Glutamatergic neuron (in vitro differentiated cells): ENCODE measurements around the gene ATF3. TPM values are rescaled to one million over a fixed set of nuclear protein-coding genes. Genes with fewer than 3 reads are reported as not detected.

ENCODE experiments used
- DNase-seq: peaks from one replicate; pipeline ENCODE4 v3.0.0; 2022
- H3K27ac Mint-ChIP-seq: one replicate; pipeline ENCODE4 v1.8.0; 2020; ENCODE audit warnings: mild to moderate bottlenecking, mixed read lengths, inconsistent platforms; ENCODE audit not compliant: unreplicated experiment
- H3K27me3 Mint-ChIP-seq: one replicate; pipeline ENCODE4 v1.8.0; 2020; ENCODE audit warnings: mild to moderate bottlenecking, moderate library complexity, mixed read lengths, inconsistent platforms; ENCODE audit not compliant: unreplicated experiment
- H3K36me3 Mint-ChIP-seq: one replicate; pipeline ENCODE4 v1.8.0; 2020; ENCODE audit warnings: mild to moderate bottlenecking, mixed read lengths, inconsistent platforms; ENCODE audit not compliant: unreplicated experiment
- H3K4me1 Mint-ChIP-seq: one replicate; pipeline ENCODE4 v1.8.0; 2020; ENCODE audit warnings: mild to moderate bottlenecking, low read depth, mixed read lengths, inconsistent platforms; ENCODE audit not compliant: unreplicated experiment
- H3K4me3 Mint-ChIP-seq: one replicate; pipeline ENCODE4 v1.8.0; 2020; ENCODE audit warnings: mild to moderate bottlenecking, mixed read lengths, inconsistent platforms; ENCODE audit not compliant: unreplicated experiment
- H3K9me3 Mint-ChIP-seq: one replicate; pipeline ENCODE4 v1.8.0; 2020; ENCODE audit warnings: mild to moderate bottlenecking, moderate library complexity, mixed read lengths, inconsistent platforms; ENCODE audit not compliant: unreplicated experiment
- total RNA-seq: library from RNA; stranded (reverse); fragmentation: NEBNext Ultra II Directional; extraction: Animal tissue kit (Norgen Biotek cat#: 25700); gene quantifications from one replicate; pipeline ENCODE4 v1.2.1, GENCODE V29; 2021; ENCODE audit not compliant: unreplicated experiment
- TF ChIP-seq, protein P1 (sequence below): fragments of 200-600 bp; sonication (generic); IDR thresholded peaks from one replicate; pipeline ENCODE4 v1.5.0; 2021; ENCODE audit not compliant: partially characterized antibody, unreplicated experiment

Gene ATF3
- total RNA-seq, 1 donor from 2014 or later, result 35.3 TPM

DNA sequence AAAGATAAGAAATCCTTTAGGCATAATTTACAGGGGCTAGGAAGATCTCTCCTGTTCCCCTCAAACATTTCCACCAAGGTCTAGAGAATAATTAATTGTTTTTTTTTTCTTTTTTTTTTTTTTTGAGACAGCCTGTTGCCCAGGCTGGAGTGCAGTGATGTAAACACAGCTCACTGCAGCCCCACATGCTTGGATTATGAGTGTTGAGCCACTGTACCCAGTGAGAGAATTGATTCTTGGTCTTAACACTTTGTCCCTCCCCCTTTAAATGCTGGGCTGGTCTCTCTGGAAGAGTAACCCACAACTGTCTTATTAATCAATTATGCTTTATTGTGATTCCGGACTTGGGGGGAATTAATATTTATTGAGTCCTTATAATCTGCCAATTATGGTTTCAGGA, 33.4 kb downstream of the ATF3 start:
- Mint-ChIP-seq H3K4me3 (no peak overlapping the region), H3K4me1 (peaks cover 16% of the 10 kb centered on the region), H3K9me3 (peaks cover 11% of the 10 kb centered on the region), H3K36me3 (peaks cover 5% of the 10 kb centered on the region), H3K27me3 (peaks cover 11% of the 10 kb centered on the region), H3K27ac (no peak overlapping the region)
- TF ChIP-seq, protein P1, sequence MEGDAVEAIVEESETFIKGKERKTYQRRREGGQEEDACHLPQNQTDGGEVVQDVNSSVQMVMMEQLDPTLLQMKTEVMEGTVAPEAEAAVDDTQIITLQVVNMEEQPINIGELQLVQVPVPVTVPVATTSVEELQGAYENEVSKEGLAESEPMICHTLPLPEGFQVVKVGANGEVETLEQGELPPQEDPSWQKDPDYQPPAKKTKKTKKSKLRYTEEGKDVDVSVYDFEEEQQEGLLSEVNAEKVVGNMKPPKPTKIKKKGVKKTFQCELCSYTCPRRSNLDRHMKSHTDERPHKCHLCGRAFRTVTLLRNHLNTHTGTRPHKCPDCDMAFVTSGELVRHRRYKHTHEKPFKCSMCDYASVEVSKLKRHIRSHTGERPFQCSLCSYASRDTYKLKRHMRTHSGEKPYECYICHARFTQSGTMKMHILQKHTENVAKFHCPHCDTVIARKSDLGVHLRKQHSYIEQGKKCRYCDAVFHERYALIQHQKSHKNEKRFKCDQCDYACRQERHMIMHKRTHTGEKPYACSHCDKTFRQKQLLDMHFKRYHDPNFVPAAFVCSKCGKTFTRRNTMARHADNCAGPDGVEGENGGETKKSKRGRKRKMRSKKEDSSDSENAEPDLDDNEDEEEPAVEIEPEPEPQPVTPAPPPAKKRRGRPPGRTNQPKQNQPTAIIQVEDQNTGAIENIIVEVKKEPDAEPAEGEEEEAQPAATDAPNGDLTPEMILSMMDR, result no peak
- no peak for DNase-seq

DNA sequence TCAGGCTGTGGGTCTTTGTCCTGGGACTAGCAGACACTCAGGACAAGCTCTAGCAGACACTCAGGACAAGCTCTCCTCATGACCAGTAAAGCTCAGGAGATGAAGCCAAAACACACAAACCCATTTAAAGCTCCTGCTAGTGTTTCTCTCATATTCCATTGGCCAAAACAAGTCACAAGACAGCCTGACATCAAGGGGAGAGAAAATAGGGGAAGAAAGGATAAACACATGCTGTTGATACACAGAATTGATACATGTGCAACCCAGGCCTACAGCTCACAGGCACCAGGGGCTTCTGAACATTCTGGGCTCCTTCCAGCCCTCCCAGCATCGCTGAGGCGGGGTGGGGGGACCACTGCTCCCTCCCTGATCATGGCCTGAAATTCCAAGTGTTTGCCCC, 35.3 kb downstream of the ATF3 start:
- TF ChIP-seq, protein P1, result no peak
- Mint-ChIP-seq H3K36me3 (peaks cover 5% of the 10 kb centered on the region), H3K27ac (no peak overlapping the region), H3K9me3 (peaks cover 11% of the 10 kb centered on the region), H3K27me3 (peaks cover 9% of the 10 kb centered on the region), H3K4me3 (no peak overlapping the region), H3K4me1 (peaks cover 13% of the 10 kb centered on the region)
- DNase-seq, result no peak

DNA sequence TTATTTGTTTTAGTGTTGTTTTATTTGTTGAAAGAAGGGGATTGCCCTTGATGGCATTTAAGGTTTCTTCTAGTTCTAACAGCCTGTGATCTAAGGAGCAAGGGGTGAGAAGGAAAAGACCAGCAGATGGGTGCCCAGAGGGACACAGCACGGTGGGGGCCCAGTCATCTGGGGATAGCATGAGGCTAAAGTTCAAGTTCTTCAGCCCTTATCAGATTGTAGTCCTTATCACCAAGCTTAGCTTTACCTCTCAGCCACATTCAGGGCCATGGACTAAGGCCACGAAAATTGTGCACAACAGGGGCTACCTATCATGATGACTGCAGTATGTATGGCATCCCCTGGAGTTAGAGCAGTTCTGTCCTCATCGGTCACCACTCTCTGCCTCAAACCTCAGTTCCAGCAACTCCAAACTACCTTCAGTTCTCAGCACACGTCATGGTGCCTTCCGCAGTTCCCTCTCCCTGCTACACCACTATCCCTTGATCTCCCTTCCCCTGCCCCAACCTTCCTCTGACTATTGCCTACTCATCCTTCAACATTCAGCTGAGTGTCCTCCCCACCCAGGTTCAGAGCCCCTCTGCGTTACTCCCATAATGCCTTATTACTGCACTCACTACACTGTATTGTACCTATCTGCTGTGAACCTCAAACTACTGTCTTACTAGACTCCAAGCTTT, 36.4 kb downstream of the ATF3 start:
- Mint-ChIP-seq H3K4me3 (no peak overlapping the region), H3K9me3 (peaks cover 11% of the 10 kb centered on the region), H3K36me3 (peaks cover 5% of the 10 kb centered on the region), H3K27me3 (peaks cover 6% of the 10 kb centered on the region), H3K4me1 (peaks cover 12% of the 10 kb centered on the region), H3K27ac (no peak overlapping the region)
- no peak for DNase-seq
- TF ChIP-seq, protein P1, result no peak

DNA sequence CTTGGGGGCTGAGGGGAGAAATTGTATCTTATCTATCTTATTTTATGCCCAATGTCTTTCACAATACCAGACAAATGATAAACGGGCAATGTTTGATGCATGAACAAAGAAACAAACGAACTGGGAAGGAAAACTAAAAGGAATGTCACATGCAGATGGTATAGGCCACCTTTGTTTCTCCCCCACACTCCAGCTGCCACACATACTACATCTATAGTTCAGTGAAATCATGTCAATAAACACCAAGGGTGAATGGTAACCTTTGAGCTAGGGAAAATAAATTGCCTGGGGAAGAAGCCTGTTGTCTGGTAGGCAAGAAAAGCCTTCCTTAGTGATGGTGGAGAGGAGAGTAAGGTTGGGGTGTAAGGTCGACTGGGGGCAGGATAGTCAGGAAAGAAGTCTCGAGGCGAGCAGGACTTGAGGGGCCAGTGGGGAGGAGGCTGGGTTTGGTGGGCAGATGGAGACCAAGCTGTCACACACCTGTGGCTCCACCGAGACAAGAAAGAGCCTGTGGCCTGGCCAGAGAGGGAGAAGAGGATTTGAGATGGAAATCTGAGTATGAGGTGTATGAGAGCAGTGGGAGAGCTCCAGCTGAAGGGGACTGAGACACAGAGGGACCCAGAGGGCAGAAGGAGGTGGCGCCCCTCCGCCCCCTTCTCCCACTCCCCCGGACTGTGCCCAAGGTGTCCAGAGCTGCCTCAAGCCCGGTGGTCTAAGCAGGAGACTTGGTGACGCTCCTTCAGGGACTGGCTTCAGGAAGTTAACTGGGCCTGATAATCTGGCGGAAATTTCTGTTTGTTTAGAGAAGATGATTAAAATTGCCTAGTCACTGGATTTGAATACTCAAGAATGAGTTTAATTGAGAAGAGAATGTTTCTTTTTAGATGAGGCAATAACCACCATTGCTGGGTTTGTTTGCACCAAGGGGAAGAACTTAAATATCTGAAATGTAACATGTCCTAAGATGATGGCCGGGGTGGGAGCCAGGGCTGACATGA, 37.3 kb downstream of the ATF3 start:
- no peak overlapping the region for H3K27ac Mint-ChIP-seq
- H3K4me1 Mint-ChIP-seq, result peaks cover 12% of the 10 kb centered on the region
- H3K9me3 Mint-ChIP-seq, result peaks cover 11% of the 10 kb centered on the region
- DNase-seq, result no peak
- peak overlapping the region; percentile 30 for H3K4me3 Mint-ChIP-seq
- TF ChIP-seq, protein P1, result no peak
- H3K36me3 Mint-ChIP-seq, result peaks cover 5% of the 10 kb centered on the region
- peaks cover 6% of the 10 kb centered on the region for H3K27me3 Mint-ChIP-seq
